HG03575 (cell line): ENCODE data around the gene TRANK1.
"Not testable (repeated sequence)": the region's sequence is repeated elsewhere in the genome, so short reads cannot be mapped to it uniquely, and the experiment has no call there.

Experiments used
- ATAC-seq: cut with Tn5 transposase; IDR thresholded peaks from one replicate; pipeline ENCODE4 v1.9.1; 2021; ENCODE audit not compliant: unreplicated experiment, insufficient number of reproducible peaks, low FRiP score; ENCODE audit errors: extremely low read depth

TRANK1 gene

DNA sequence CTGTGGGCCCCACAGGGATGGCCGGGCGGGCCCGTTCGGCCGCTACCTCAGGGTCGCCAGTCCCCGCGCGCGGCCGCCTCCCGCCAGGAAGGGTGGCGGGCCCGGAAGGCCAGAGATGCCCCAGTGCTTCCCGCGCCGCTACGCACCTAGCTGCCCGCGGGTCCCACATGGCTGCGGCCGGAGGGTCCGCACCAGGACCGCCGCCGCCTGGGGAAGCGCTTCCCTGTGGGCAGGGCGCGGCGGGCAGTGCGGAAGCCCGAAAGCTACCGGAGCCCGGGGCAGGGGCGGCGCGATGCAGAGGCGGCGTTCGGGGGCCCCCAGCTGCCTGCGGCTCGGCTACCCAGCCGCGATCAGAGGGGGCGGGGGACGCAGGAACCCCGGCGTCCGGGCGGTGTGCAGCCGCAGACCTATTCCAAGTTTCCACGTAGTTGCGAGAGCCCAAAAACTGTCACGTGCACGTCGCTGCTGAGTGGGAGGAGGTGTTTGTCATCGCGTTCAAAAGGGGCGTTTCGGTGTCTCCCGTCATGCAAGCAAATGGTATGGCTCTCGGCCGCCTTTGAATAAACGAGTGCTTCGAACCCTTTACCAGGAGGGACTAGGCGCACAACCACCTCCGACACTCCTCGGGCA lies at the start of gene TRANK1:
Gene TRANK1 (minus strand): TSS at position 414 of the 630 bp plus-strand sequence. CDS start 245 bp downstream, at position 169.
- no peak for ATAC-seq

GRCh38 chr3:36993326-36994283 lies 48.8 kb upstream of the TRANK1 start, which contains the start of gene MLH1:
Gene MLH1, plus strand, starts transcription at chr3:36993518. Its CDS starts 30 bp downstream, at chr3:36993548.
- peak; percentile 95 for ATAC-seq

DNA sequence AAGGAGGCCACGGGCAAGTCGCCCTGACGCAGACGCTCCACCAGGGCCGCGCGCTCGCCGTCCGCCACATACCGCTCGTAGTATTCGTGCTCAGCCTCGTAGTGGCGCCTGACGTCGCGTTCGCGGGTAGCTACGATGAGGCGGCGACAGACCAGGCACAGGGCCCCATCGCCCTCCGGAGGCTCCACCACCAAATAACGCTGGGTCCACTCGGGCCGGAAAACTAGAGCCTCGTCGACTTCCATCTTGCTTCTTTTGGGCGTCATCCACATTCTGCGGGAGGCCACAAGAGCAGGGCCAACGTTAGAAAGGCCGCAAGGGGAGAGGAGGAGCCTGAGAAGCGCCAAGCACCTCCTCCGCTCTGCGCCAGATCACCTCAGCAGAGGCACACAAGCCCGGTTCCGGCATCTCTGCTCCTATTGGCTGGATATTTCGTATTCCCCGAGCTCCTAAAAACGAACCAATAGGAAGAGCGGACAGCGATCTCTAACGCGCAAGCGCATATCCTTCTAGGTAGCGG lies 48.0 kb upstream of the TRANK1 start, which contains the start of gene EPM2AIP1:
Gene EPM2AIP1 (minus strand): TSS at position 326 of the 520 bp plus-strand sequence. CDS start 54 bp downstream, at position 272.
- ATAC-seq, result peak; percentile 4

GRCh38 chr3:36991923-36992805 lies 47.3 kb upstream of the TRANK1 start:
- no peak for ATAC-seq

DNA sequence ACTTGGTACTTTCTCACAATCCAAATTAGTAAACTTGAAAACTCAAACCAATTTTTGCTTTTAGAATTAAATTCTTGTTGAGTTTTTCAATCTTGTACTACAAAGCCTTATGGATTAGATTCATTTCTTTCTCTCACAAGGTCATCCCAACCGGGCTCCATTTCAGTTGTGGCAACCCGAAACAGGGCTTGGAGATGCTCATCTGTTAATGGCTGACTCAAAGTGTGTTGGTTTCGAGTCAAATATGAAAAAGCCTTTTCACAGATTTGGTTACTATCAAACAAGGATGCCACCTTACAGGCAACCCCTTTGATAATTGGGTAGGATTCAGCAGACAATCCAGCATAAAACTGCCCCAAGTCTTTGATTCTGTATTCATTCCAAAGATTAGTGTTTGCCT lies 46.3 kb upstream of the TRANK1 start:
- no peak for ATAC-seq

- ATAC-seq, result no peak
Observed at GRCh38 chr3:36989568-36989967, 44.7 kb upstream of the TRANK1 start.

DNA sequence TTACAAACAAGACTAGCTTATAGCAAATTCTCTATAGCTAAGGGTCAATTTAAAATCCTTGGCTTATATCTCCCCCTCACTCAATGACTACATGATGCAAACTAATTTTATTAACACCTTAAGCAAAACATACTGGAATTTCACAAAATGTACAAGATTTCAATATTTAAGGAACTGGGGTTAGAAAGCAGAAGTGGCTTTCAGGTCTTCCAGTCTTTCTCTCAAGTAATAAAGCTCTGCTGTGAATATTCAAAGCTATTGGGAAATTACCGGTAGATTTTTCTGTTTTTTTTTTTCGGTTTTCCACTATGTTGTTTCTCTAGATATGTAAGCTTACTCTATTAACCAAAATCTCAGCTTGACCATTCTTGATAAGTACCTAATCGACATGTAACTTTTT lies 44.2 kb upstream of the TRANK1 start:
- no peak for ATAC-seq

GRCh38 chr3:36988356-36988755 lies 43.5 kb upstream of the TRANK1 start:
- ATAC-seq, result no peak

- ATAC-seq, result no peak
Observed at GRCh38 chr3:36981006-36981405, 36.2 kb upstream of the TRANK1 start.

GRCh38 chr3:36973139-36973538 lies 28.3 kb upstream of the TRANK1 start:
- ATAC-seq, result no peak

GRCh38 chr3:36972163-36972562 lies 27.3 kb upstream of the TRANK1 start:
- ATAC-seq, result no peak

GRCh38 chr3:36969540-36970432 lies 24.9 kb upstream of the TRANK1 start:
- ATAC-seq, result peak; percentile 99

- ATAC-seq, result no peak
Observed at GRCh38 chr3:36969085-36969484, 24.2 kb upstream of the TRANK1 start.

DNA sequence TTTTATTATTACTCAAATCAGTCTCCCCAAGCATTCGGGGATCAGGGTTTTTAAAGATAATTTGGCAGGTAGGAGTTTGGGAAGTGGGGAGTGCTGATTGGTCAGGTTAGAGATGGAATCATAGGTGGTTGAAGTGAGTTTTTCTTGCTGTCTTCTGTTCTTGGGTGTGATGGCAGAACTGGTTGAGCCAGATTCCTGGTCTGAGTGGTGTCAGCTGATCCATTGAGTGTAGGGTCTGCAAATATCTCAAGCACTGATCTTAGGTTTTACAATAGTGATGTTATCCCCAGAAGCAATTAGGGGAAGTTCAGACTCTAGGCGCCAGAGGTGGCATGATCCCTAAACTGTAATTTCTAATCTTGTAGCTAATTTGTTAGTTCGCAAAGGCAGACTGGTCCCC lies 20.6 kb upstream of the TRANK1 start:
- no peak for ATAC-seq

DNA sequence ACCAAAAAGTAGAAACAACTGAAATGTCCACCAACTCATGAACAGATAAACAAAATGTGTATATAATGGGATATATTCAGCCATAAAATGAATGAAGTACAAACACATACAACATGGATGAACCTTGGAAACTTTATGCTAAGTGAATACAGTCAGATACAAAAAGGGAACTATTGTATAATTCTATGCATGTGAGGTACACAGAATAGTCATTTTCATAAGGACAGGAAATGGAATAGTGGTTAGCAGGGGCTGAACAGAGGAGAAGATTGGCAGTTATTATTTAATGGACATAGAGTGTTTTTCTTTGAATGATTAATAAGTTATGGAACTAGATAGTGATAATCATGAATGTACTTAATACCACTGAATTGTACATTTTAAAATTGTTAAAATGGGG lies 20.0 kb upstream of the TRANK1 start:
- ATAC-seq, result peak; percentile 55

GRCh38 chr3:36964331-36964730 lies 19.5 kb upstream of the TRANK1 start:
- ATAC-seq, result no peak

DNA sequence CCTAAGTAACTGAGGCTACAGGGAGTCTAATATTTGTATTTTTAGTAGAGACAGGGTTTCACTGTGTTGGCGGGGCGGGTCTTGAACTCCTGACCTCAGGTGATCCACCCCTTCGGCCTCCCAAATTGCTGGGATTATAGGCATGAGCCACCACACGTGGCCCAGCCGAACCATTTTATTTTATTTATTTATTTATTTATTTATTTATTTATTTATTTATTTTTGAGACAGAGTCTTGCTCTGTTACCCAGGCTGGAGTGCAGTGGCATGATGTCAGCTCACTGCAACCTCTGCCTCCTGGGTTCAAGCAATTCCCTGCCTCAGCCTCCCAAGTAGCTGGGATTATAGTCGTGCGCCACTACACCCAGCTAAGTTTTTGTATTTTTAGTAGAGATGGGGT lies 18.2 kb upstream of the TRANK1 start:
- ATAC-seq, result not testable (repeated sequence)

DNA sequence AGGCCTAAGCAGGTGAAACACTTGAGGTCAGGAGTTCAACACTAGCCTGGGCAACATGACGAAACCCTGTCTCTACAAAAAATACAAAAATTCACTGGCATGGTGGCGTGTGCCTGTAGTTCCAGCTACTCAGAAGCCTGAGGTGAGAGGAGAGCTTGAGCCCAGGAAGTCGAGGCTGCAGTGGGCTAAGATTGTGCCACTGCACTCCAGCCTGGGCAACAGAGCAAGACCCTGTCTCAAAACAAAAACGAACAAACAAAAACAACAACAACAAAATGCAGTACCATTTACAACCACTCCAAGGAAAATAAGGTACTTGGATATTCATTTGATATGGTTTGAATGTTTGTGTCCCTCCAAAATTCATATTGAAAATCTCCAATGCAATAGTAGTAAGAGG lies 15.6 kb upstream of the TRANK1 start:
- no peak for ATAC-seq
